ENCODE results near the gene PDE10A.

DNA sequence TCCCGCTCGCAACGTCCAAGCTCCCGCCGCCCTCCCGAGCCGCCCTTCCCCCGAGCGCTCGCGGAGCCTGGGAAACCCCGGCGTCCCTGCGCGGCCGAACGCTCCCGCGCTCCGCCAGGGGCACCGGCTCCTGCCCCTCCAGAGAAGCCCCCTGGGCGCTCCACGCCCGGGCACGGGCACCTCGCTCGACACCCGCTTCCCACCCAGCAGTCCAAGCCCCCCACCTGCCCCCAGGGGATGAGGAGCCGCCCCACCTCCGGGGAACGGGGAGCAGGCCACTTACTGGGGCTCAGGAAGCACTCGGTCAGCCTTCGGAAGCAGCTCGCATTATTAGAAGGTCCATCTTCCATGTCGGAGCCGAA is 1.4 kb downstream of the PDE10A start:
- TF ChIP-seq, protein P1, sequence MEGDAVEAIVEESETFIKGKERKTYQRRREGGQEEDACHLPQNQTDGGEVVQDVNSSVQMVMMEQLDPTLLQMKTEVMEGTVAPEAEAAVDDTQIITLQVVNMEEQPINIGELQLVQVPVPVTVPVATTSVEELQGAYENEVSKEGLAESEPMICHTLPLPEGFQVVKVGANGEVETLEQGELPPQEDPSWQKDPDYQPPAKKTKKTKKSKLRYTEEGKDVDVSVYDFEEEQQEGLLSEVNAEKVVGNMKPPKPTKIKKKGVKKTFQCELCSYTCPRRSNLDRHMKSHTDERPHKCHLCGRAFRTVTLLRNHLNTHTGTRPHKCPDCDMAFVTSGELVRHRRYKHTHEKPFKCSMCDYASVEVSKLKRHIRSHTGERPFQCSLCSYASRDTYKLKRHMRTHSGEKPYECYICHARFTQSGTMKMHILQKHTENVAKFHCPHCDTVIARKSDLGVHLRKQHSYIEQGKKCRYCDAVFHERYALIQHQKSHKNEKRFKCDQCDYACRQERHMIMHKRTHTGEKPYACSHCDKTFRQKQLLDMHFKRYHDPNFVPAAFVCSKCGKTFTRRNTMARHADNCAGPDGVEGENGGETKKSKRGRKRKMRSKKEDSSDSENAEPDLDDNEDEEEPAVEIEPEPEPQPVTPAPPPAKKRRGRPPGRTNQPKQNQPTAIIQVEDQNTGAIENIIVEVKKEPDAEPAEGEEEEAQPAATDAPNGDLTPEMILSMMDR (IDR thresholded peaks at IDR 0.05; ENCODE audit: low read length) = no peak
- TF ChIP-seq EZH2 (IDR thresholded peaks at IDR 0.05; ENCODE audit: borderline replicate concordance, low read length) = no peak

Data from OCI-LY1 (cell line).